Measurements from ENCODE around the gene MBD3L2.
"Not testable (repeated sequence)": the region's sequence is repeated elsewhere in the genome, so short reads cannot be mapped to it uniquely, and the experiment has no call there.

GRCh38 chr19:7040079-7040478 lies 9.0 kb upstream of the MBD3L2 start, which contains the start of gene MBD3L4:
- not testable (repeated sequence) for TF ChIP-seq CTCF (conservative IDR thresholded peaks at IDR 0.05; ENCODE audit: low read length); EZH2phosphoT487 (IDR thresholded peaks at IDR 0.05; ENCODE audit: borderline replicate concordance)

All from Loucy (cell line).